ENCODE measurements around the gene GPR162. TPM values are rescaled to one million over a fixed set of nuclear protein-coding genes. Genes with fewer than 3 reads are reported as not detected.
"Not testable (repeated sequence)": the region's sequence is repeated elsewhere in the genome, so short reads cannot be mapped to it uniquely, and the experiment has no call there.

GPR162 gene
- total RNA-seq, 1 donor = 1.4 TPM

- Histone ChIP-seq H3K4me2 (ENCODE audit: insufficient read depth, low read length) (peak overlapping the region; percentile 78), H3K4me1 (ENCODE audit: insufficient read depth, low read length) (peaks cover 40% of the 10 kb centered on the region), H3K27me3 (ENCODE audit: insufficient read depth, low read length) (no peaks in the 10 kb centered on the region), H4K20me1 (ENCODE audit: insufficient read depth, low read length) (peaks cover 42% of the 10 kb centered on the region), H3K27ac (ENCODE audit: low read depth, low read length) (peak overlapping the region; percentile 49), H3K36me3 (ENCODE audit: insufficient read depth, low read length) (peaks cover 27% of the 10 kb centered on the region), H3K4me3 (ENCODE audit: insufficient read depth, low read length) (peak overlapping the region; percentile 90), H2AFZ (ENCODE audit: low read length) (peak overlapping the region; percentile 54), H3K9me3 (ENCODE audit: low read depth, low read length) (no peaks in the 10 kb centered on the region), H3K79me2 (ENCODE audit: insufficient read depth, low read length) (peaks cover 56% of the 10 kb centered on the region)
- peak; percentile 98 for DNase-seq (ENCODE audit: insufficient read length, low spot score, missing footprints)
- TF ChIP-seq CTCF (IDR thresholded peaks at IDR 0.05; ENCODE audit: extremely low read depth, low read depth, low read length) = peak; percentile 92
Observed at GRCh38 chr12:6872073-6873048, 50.7 kb downstream of the GPR162 start.

- Histone ChIP-seq H4K20me1 (ENCODE audit: insufficient read depth, low read length) (peaks cover 37% of the 10 kb centered on the region), H3K9me3 (ENCODE audit: low read depth, low read length) (no peaks in the 10 kb centered on the region), H3K4me1 (ENCODE audit: insufficient read depth, low read length) (peaks cover 38% of the 10 kb centered on the region), H2AFZ (ENCODE audit: low read length) (peak within 1 kb of the TSS; percentile 84), H3K36me3 (ENCODE audit: insufficient read depth, low read length) (peaks cover 27% of the 10 kb centered on the region), H3K27me3 (ENCODE audit: insufficient read depth, low read length) (no peaks in the 10 kb centered on the region), H3K27ac (ENCODE audit: low read depth, low read length) (peak within 1 kb of the TSS; percentile 62), H3K4me3 (ENCODE audit: insufficient read depth, low read length) (peak within 1 kb of the TSS; percentile 90), H3K4me2 (ENCODE audit: insufficient read depth, low read length) (peak within 1 kb of the TSS; percentile 78), H3K79me2 (ENCODE audit: insufficient read depth, low read length) (peaks cover 47% of the 10 kb centered on the region)
- peak; percentile 99 for DNase-seq (ENCODE audit: insufficient read length, low spot score, missing footprints)
- TF ChIP-seq CTCF (IDR thresholded peaks at IDR 0.05; ENCODE audit: extremely low read depth, low read depth, low read length) = no peak
Observed at GRCh38 chr12:6873094-6874014, 51.7 kb downstream of the GPR162 start, which contains the start of gene SPSB2. Gene SPSB2 (minus strand): TSS chr12:6873303. CDS start chr12:6872901, 402 bp downstream.

GRCh38 chr12:6874015-6874368 lies 52.4 kb downstream of the GPR162 start:
- H3K9me3 ChIP-seq (ENCODE audit: low read depth, low read length); DNase-seq (ENCODE audit: insufficient read length, low spot score, missing footprints); H3K27me3 ChIP-seq (ENCODE audit: insufficient read depth, low read length): not testable (repeated sequence)
- peak overlapping the region; percentile 84 for H2AFZ ChIP-seq (ENCODE audit: low read length)
- H4K20me1 ChIP-seq (ENCODE audit: insufficient read depth, low read length) = peaks cover 30% of the 10 kb centered on the region
- peak overlapping the region; percentile 78 for H3K4me2 ChIP-seq (ENCODE audit: insufficient read depth, low read length)
- H3K79me2 ChIP-seq (ENCODE audit: insufficient read depth, low read length) = peaks cover 40% of the 10 kb centered on the region
- peaks cover 32% of the 10 kb centered on the region for H3K4me1 ChIP-seq (ENCODE audit: insufficient read depth, low read length)
- H3K27ac ChIP-seq (ENCODE audit: low read depth, low read length) = peak overlapping the region; percentile 62
- H3K4me3 ChIP-seq (ENCODE audit: insufficient read depth, low read length) = peak overlapping the region; percentile 90
- H3K36me3 ChIP-seq (ENCODE audit: insufficient read depth, low read length) = peaks cover 27% of the 10 kb centered on the region

Other genes with a start within 250 kb of the GPR162 start
- gene CHD4, start 214.4 kb upstream of the GPR162 start, total RNA-seq = 238 and 259 TPM in 2 replicates
- gene LPAR5, start 185.9 kb upstream of the GPR162 start, total RNA-seq = under 0.01 TPM in 1 of 2 replicates, not detected in the other
- gene ACRBP, start 174.4 kb upstream of the GPR162 start, total RNA-seq = under 0.01 and 0.36 TPM in 2 replicates
- gene ING4, start 158.7 kb upstream of the GPR162 start, total RNA-seq = 46.9 and 53.6 TPM in 2 replicates
- gene ZNF384, start 132.4 kb upstream of the GPR162 start, total RNA-seq = 19.9 and 22.4 TPM in 2 replicates
- not detected in 2 replicates for gene PIANP, start 121.0 kb upstream of the GPR162 start, total RNA-seq
- gene COPS7A, start 97.8 kb upstream of the GPR162 start, total RNA-seq = 91.9 and 98.8 TPM in 2 replicates
- 118 and 138 TPM in 2 replicates for gene MLF2, start 68.7 kb upstream of the GPR162 start, total RNA-seq
- 70.4 and 72.7 TPM in 2 replicates for gene PTMS, start 55.5 kb upstream of the GPR162 start, total RNA-seq
- gene LAG3, start 49.3 kb upstream of the GPR162 start, total RNA-seq = not detected in 2 replicates
- gene CD4, start 32.3 kb upstream of the GPR162 start, total RNA-seq = 10.9 and 15.0 TPM in 2 replicates
- 108 and 130 TPM in 2 replicates for gene P3H3, start 6.6 kb downstream of the GPR162 start, total RNA-seq
- 1.4 and 2.7 TPM in 2 replicates for gene GNB3, start 19.1 kb downstream of the GPR162 start, total RNA-seq
- 4.0 and 5.0 TPM in 2 replicates for gene CDCA3, start 29.5 kb downstream of the GPR162 start, total RNA-seq
- gene USP5, start 30.3 kb downstream of the GPR162 start, total RNA-seq = 65.7 and 77.1 TPM in 2 replicates
- gene TPI1, start 45.7 kb downstream of the GPR162 start, total RNA-seq = 385 and 553 TPM in 2 replicates
- 11.5 and 11.9 TPM in 2 replicates for gene SPSB2, start 51.5 kb downstream of the GPR162 start, total RNA-seq
- 7.1 and 7.6 TPM in 2 replicates for gene LRRC23, start 83.0 kb downstream of the GPR162 start, total RNA-seq
- gene ENO2, start 92.8 kb downstream of the GPR162 start, total RNA-seq = 8.5 and 13.4 TPM in 2 replicates
- 10.3 and 14.1 TPM in 2 replicates for gene ATN1, start 106.1 kb downstream of the GPR162 start, total RNA-seq
- not detected in 2 replicates for gene RNU7-1, start 122.0 kb downstream of the GPR162 start, total RNA-seq
- 81.4 and 93.4 TPM in 2 replicates for gene C12orf57, start 122.2 kb downstream of the GPR162 start, total RNA-seq
- gene PTPN6, start 129.5 kb downstream of the GPR162 start, total RNA-seq = 0.29 and 0.36 TPM in 2 replicates
- gene PHB2, start 148.8 kb downstream of the GPR162 start, total RNA-seq = 161 and 168 TPM in 2 replicates
- 21.0 and 25.3 TPM in 2 replicates for gene EMG1, start 149.1 kb downstream of the GPR162 start, total RNA-seq
- gene LPCAT3, start 196.7 kb downstream of the GPR162 start, total RNA-seq = 20.3 and 23.6 TPM in 2 replicates
- 443 and 478 TPM in 2 replicates for gene C1S, start 238.9 kb downstream of the GPR162 start, total RNA-seq